Esophagus muscularis mucosa (tissue), 3 donors: ENCODE data around the gene RASIP1.

Experiments
- POLR2A ChIP-seq: fragments of 450-650 bp; IDR thresholded peaks from one replicate; pipeline ENCODE4 v1.6.1; 2017; ENCODE audit warnings: antibody characterized with exemption, moderate library complexity, mild to moderate bottlenecking, low read depth
- TF ChIP-seq, protein P1 (sequence below), 3 experiments: fragments of 200-600 bp in 2 of 3; fragments of 450-650 bp in 1 of 3; sonication (generic) in 2 of 3; IDR thresholded peaks; one replicate each; pipeline ENCODE4 v1.5.1; 2017 to 2019; ENCODE audit warnings: antibody characterized with exemption in 3 of 3, mild to moderate bottlenecking in 2 of 3, moderate library complexity in 1 of 3

DNA sequence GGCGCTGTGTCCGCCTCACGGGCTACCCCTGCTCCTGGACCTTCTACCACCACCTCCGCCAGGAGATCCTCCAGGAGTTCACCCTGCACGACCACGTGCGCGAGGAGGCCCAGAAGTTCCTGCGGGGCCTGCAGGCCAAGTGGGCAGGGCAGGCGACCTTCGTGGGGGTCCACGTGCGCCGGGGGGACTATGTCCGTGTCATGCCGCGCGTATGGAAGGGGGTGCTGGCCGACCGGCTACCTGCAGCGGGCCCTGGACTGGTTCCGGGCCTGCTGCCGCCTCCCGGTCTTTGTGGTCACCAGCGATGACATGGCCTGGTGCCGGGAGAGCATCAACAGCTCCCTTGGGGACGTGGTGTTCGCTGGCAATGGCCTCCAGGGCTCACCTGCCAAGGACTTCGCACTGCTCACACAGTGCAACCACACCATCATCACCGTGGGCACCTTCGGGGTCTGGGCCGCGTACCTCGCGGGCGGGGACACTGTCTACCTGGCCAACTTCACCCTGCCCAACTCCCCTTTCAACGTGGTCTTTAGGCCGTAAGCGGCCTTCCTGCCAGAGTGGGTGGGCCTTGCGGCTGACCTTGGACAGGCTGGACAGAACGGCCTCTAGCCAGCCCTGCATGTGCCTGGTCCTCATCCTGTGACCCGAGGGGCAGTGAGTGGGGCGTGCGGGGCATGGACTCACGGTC is 59.8 kb downstream of the RASIP1 start:
- TF ChIP-seq POLR2A = no peak
- TF ChIP-seq, protein P1, sequence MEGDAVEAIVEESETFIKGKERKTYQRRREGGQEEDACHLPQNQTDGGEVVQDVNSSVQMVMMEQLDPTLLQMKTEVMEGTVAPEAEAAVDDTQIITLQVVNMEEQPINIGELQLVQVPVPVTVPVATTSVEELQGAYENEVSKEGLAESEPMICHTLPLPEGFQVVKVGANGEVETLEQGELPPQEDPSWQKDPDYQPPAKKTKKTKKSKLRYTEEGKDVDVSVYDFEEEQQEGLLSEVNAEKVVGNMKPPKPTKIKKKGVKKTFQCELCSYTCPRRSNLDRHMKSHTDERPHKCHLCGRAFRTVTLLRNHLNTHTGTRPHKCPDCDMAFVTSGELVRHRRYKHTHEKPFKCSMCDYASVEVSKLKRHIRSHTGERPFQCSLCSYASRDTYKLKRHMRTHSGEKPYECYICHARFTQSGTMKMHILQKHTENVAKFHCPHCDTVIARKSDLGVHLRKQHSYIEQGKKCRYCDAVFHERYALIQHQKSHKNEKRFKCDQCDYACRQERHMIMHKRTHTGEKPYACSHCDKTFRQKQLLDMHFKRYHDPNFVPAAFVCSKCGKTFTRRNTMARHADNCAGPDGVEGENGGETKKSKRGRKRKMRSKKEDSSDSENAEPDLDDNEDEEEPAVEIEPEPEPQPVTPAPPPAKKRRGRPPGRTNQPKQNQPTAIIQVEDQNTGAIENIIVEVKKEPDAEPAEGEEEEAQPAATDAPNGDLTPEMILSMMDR (IDR thresholded peaks at IDR 0.05) = no peak
